ENCODE results near the gene OSBPL3.

Gene OSBPL3

GRCh38 chr7:24848878-24849277 is 131.1 kb downstream of the OSBPL3 start:
- in situ Hi-C loops (cut with MboI; ENCODE audit: low pct_unique_long_range_greater_than_20kb, low sequenced_read_pairs): no loop called here

GRCh38 chr7:24847754-24848153 is 132.2 kb downstream of the OSBPL3 start:
- DNase-seq: no peak
- in situ Hi-C loops (cut with MboI; ENCODE audit: low pct_unique_long_range_greater_than_20kb, low sequenced_read_pairs): no loop called here

More at GRCh38 chr7:24848878-24849277, 131.1 kb downstream of the OSBPL3 start:
- DNase-seq: no peak

GRCh38 chr7:24843821-24844434 is 136.1 kb downstream of the OSBPL3 start:
- in situ Hi-C loops (cut with MboI; ENCODE audit: low pct_unique_long_range_greater_than_20kb, low sequenced_read_pairs): no loop called here
- no peak for DNase-seq

GRCh38 chr7:24842449-24843241 is 137.3 kb downstream of the OSBPL3 start:
- in situ Hi-C loops (cut with MboI; ENCODE audit: low pct_unique_long_range_greater_than_20kb, low sequenced_read_pairs): no loop called here
- no peak for DNase-seq

- in situ Hi-C loops (cut with MboI; ENCODE audit: low pct_unique_long_range_greater_than_20kb, low sequenced_read_pairs): no loop called here
- no peak for DNase-seq
Observed at GRCh38 chr7:24842029-24842428, 137.9 kb downstream of the OSBPL3 start.

GRCh38 chr7:24840563-24840962 is 139.4 kb downstream of the OSBPL3 start:
- in situ Hi-C loops (cut with MboI; ENCODE audit: low pct_unique_long_range_greater_than_20kb, low sequenced_read_pairs): no loop called here
- no peak for DNase-seq

- DNase-seq: peak; percentile 83
- in situ Hi-C loops (cut with MboI; ENCODE audit: low pct_unique_long_range_greater_than_20kb, low sequenced_read_pairs): no loop called here
Observed at GRCh38 chr7:24836084-24836483, 143.9 kb downstream of the OSBPL3 start.

GRCh38 chr7:24835643-24836042 is 144.3 kb downstream of the OSBPL3 start:
- in situ Hi-C loops (cut with MboI; ENCODE audit: low pct_unique_long_range_greater_than_20kb, low sequenced_read_pairs): no loop called here
- DNase-seq: no peak

GRCh38 chr7:24834128-24834798 is 145.7 kb downstream of the OSBPL3 start:
- in situ Hi-C loops (cut with MboI; ENCODE audit: low pct_unique_long_range_greater_than_20kb, low sequenced_read_pairs): no loop called here
- peak; percentile 80 for DNase-seq

- DNase-seq: no peak
- in situ Hi-C loops (cut with MboI; ENCODE audit: low pct_unique_long_range_greater_than_20kb, low sequenced_read_pairs): no loop called here
Observed at GRCh38 chr7:24833549-24833948, 146.4 kb downstream of the OSBPL3 start.

- peak; percentile 57 for DNase-seq
Observed at GRCh38 chr7:24831240-24831639, 148.7 kb downstream of the OSBPL3 start.

GRCh38 chr7:24830440-24831050 is 149.4 kb downstream of the OSBPL3 start:
- in situ Hi-C loops (cut with MboI; ENCODE audit: low pct_unique_long_range_greater_than_20kb, low sequenced_read_pairs): no loop called here
- no peak for DNase-seq

More at GRCh38 chr7:24831240-24831639, 148.7 kb downstream of the OSBPL3 start:
- in situ Hi-C loops (cut with MboI; ENCODE audit: low pct_unique_long_range_greater_than_20kb, low sequenced_read_pairs): no loop called here

- no peak for DNase-seq
- in situ Hi-C loops (cut with MboI; ENCODE audit: low pct_unique_long_range_greater_than_20kb, low sequenced_read_pairs): no loop called here
Observed at GRCh38 chr7:24829787-24830186, 150.2 kb downstream of the OSBPL3 start.

GRCh38 chr7:24828891-24829661 is 150.9 kb downstream of the OSBPL3 start:
- in situ Hi-C loops (cut with MboI; ENCODE audit: low pct_unique_long_range_greater_than_20kb, low sequenced_read_pairs): no loop called here
- DNase-seq: no peak

- DNase-seq: no peak
- in situ Hi-C loops (cut with MboI; ENCODE audit: low pct_unique_long_range_greater_than_20kb, low sequenced_read_pairs): no loop called here
Observed at GRCh38 chr7:24827589-24827988, 152.4 kb downstream of the OSBPL3 start.

- no peak for DNase-seq
- in situ Hi-C loops (cut with MboI; ENCODE audit: low pct_unique_long_range_greater_than_20kb, low sequenced_read_pairs): no loop called here
Observed at GRCh38 chr7:24827027-24827426, 153.0 kb downstream of the OSBPL3 start.

GRCh38 chr7:24826662-24827020 is 153.3 kb downstream of the OSBPL3 start:
- in situ Hi-C loops (cut with MboI; ENCODE audit: low pct_unique_long_range_greater_than_20kb, low sequenced_read_pairs): no loop called here
- no peak for DNase-seq

- in situ Hi-C loops (cut with MboI; ENCODE audit: low pct_unique_long_range_greater_than_20kb, low sequenced_read_pairs): no loop called here
- no peak for DNase-seq
Observed at GRCh38 chr7:24825931-24826661, 153.9 kb downstream of the OSBPL3 start.
